Mesendoderm (in vitro differentiated cells): ENCODE data around the gene NYNRIN.
A peak's percentile ranks its signal among the peaks of the same experiment; 100 is the strongest.

Experiments used
- DNase-seq: peaks from one replicate; pipeline ENCODE4 v3.0.0; 2013
- H2AK5ac ChIP-seq: 2 replicates; pipeline ENCODE4 v1.6.1; 2013; ENCODE audit warnings: low read length, inconsistent platforms
- H2BK120ac ChIP-seq: 2 replicates; pipeline ENCODE4 v1.6.1; 2013; ENCODE audit warnings: low read depth, mild to moderate bottlenecking, low read length, moderate library complexity, mixed read lengths
- H2BK15ac ChIP-seq: replicated peaks from 2 replicates; pipeline ENCODE4 v1.6.1; 2013; ENCODE audit warnings: low read depth, mild to moderate bottlenecking, moderate library complexity
- H2BK5ac ChIP-seq: 2 replicates; pipeline ENCODE4 v1.6.1; 2013; ENCODE audit warnings: low read length, inconsistent platforms
- H3K18ac ChIP-seq: 2 replicates; pipeline ENCODE4 v1.6.1; 2013; ENCODE audit warnings: mild to moderate bottlenecking, low read length, mixed read lengths
- H3K23ac ChIP-seq: one replicate; pipeline ENCODE4 v1.6.1; 2013; ENCODE audit warnings: low read length
- H3K27ac ChIP-seq: 2 replicates; pipeline ENCODE4 v1.5.1; 2013; ENCODE audit warnings: low read depth, mild to moderate bottlenecking, inconsistent platforms, low read length, moderate library complexity
- H3K27me3 ChIP-seq: 2 replicates; pipeline ENCODE4 v1.6.1; 2013; ENCODE audit warnings: low read length, control low read depth, mild to moderate bottlenecking, inconsistent platforms; ENCODE audit not compliant: insufficient read depth, poor library complexity
- H3K36me3 ChIP-seq: 2 replicates; pipeline ENCODE4 v1.6.1; 2013; ENCODE audit warnings: low read length, inconsistent platforms; ENCODE audit not compliant: control insufficient read depth, insufficient read depth
- H3K4ac ChIP-seq: one replicate; pipeline ENCODE4 v1.6.1; 2013; ENCODE audit warnings: low read depth, mild to moderate bottlenecking, low read length, moderate library complexity
- H3K4me1 ChIP-seq: 2 replicates; pipeline ENCODE4 v1.6.1; 2013; ENCODE audit warnings: low read depth, low read length, inconsistent platforms; ENCODE audit not compliant: control insufficient read depth
- H3K4me2 ChIP-seq: 2 replicates; pipeline ENCODE4 v1.6.1; 2013; ENCODE audit warnings: low read length
- H3K4me3 ChIP-seq: 2 replicates; pipeline ENCODE4 v1.5.1; 2013; ENCODE audit warnings: mild to moderate bottlenecking, low read length
- H3K56ac ChIP-seq: one replicate; pipeline ENCODE4 v1.6.1; 2013; ENCODE audit warnings: low read length
- H3K79me1 ChIP-seq: 2 replicates; pipeline ENCODE4 v1.6.1; 2013; ENCODE audit warnings: low read length, inconsistent platforms
- H3K79me2 ChIP-seq: 2 replicates; pipeline ENCODE4 v1.6.1; 2013; ENCODE audit warnings: mild to moderate bottlenecking, low read length; ENCODE audit not compliant: control insufficient read depth, insufficient read depth
- H3K9ac ChIP-seq: 2 replicates; pipeline ENCODE4 v1.6.1; 2013; ENCODE audit warnings: low read length, inconsistent platforms
- H4K5ac ChIP-seq: one replicate; pipeline ENCODE4 v1.6.1; 2013; ENCODE audit warnings: low read length
- H4K8ac ChIP-seq: one replicate; pipeline ENCODE4 v1.6.1; 2013; ENCODE audit warnings: low read depth, mild to moderate bottlenecking, control low read depth, low read length, moderate library complexity
- WGBS: extraction: QIAGEN DNeasy Blood & Tissue Kit; methylation state at CpG from one replicate; pipeline ENCODE4 v1.1.7; 2013; ENCODE audit warnings: low lambda C conversion rate, missing lambda C conversion rate; ENCODE audit not compliant: insufficient coverage; ENCODE audit errors: extremely low coverage; 5-methylcytosine and 5-hydroxymethylcytosine counted together

The NYNRIN gene

DNA sequence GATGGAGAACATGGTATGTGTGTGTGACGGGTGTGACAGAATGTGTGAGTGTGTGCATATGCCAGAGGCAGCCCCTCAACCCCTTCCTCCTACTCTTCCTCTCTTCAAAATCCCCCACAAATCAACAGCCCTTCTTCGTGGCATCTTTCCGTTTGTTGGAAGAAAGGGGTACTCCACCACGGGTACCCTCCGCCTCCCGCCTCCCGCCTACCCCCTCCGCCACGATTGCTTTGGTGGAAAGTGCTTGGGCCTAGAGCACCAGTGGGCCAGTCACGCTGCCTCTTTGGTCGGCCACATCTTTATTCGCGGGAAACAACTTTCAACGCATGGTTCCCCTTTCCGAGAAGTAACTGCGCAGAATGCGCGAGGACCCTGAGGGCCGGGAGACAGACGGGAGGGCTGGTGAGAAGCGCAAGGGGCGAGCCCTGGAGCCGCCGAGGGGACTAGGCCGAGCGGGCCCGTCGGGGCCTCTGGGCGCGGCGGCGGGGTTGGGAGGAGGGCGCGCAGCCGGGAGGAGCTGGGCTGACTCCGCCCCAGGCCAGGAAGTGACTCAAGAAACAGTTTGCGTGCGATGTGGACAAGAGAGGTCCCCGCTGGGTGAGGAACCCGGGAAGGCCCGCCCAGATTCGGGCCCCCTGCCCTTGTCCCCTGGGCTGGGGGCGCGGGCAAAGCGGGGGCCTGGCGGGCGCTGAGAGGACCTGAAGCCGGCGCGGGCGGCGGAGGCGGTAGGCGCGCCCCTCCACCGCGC is 30.8 kb downstream of the NYNRIN start, which contains the start of the genes CBLN3 and KHNYN:
TSS of gene CBLN3 (minus strand) at position 274 of the 748 bp plus-strand sequence. CDS start 614 bp downstream, outside the sequence.
TSS of gene KHNYN (plus strand) at position 560 of the 748 bp plus-strand sequence. CDS start 777 bp downstream, outside the sequence.
- Histone ChIP-seq H3K27ac (peak within 1 kb of the TSS; percentile 62), H3K4me2 (peak within 1 kb of the TSS; percentile 85)
- no CpG with 5 or more reads among the region's 57 CpGs for WGBS

DNA sequence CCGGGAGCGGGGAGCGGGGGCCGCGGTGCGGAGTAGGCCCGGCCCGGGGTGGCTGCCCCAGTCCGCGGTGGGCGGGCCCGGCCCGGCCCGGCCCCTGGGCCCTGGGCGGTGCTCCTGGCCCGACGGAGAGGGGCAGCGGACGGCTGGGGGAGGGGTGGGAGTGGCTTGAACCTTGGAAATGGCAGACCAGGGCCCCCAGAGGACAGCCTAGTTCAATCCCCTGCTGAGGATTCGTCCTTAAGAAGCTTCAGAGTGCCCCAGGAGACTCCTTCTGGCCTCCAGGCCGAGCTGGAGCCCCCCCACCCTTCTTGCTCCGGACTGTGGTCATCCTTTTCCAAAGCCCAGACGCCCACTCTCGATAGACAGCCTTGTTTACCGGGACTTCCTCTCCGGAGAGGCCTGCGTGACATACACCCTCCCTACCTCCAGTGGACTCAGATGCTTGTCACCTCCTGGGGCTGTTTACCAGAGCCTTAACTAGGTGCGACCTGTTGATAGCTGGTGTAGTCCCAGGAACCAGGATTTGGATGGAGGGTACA is 31.4 kb downstream of the NYNRIN start:
- WGBS: no CpG with 5 or more reads among the region's 28 CpGs
- Histone ChIP-seq H3K56ac (peak overlapping the region; percentile 96), H2BK15ac (no peak overlapping the region), H2BK120ac (no peak overlapping the region), H3K27me3 (no peaks in the 10 kb centered on the region), H2BK5ac (no peak overlapping the region), H2AK5ac (no peak overlapping the region), H3K4me1 (peaks cover 2% of the 10 kb centered on the region), H3K4ac (no peak overlapping the region), H3K36me3 (no peaks in the 10 kb centered on the region), H3K79me2 (no peaks in the 10 kb centered on the region), H3K18ac (peak overlapping the region; percentile 91), H3K27ac (peak overlapping the region; percentile 62), H3K79me1 (no peaks in the 10 kb centered on the region), H3K23ac (no peak overlapping the region), H3K4me3 (peak overlapping the region; percentile 61), H4K5ac (no peak overlapping the region), H4K8ac (no peak overlapping the region), H3K4me2 (peak overlapping the region; percentile 85), H3K9ac (peak overlapping the region; percentile 74)
- peak; percentile 79 for DNase-seq

More for the DNA sequence above, 30.8 kb downstream of the NYNRIN start, which contains the start of the genes CBLN3 and KHNYN:
- H3K23ac ChIP-seq: peak within 1 kb of the TSS; percentile 57
- H2BK15ac ChIP-seq: no peak within 1 kb of the TSS
- H2AK5ac ChIP-seq: no peak within 1 kb of the TSS
- H4K5ac ChIP-seq: no peak within 1 kb of the TSS
- peak within 1 kb of the TSS; percentile 91 for H3K18ac ChIP-seq
- H3K79me2 ChIP-seq: no peaks in the 10 kb centered on the region
- H3K9ac ChIP-seq: peak within 1 kb of the TSS; percentile 89
- peak within 1 kb of the TSS; percentile 45 for H2BK5ac ChIP-seq
- no peaks in the 10 kb centered on the region for H3K36me3 ChIP-seq
- H3K4ac ChIP-seq: no peak within 1 kb of the TSS
- H4K8ac ChIP-seq: peak within 1 kb of the TSS; percentile 2
- no peaks in the 10 kb centered on the region for H3K27me3 ChIP-seq
- H2BK120ac ChIP-seq: no peak within 1 kb of the TSS
- DNase-seq: peak; percentile 92
- H3K79me1 ChIP-seq: no peaks in the 10 kb centered on the region
- H3K4me3 ChIP-seq: peak within 1 kb of the TSS; percentile 61
- peaks cover 2% of the 10 kb centered on the region for H3K4me1 ChIP-seq
- H3K56ac ChIP-seq: peak within 1 kb of the TSS; percentile 96

DNA sequence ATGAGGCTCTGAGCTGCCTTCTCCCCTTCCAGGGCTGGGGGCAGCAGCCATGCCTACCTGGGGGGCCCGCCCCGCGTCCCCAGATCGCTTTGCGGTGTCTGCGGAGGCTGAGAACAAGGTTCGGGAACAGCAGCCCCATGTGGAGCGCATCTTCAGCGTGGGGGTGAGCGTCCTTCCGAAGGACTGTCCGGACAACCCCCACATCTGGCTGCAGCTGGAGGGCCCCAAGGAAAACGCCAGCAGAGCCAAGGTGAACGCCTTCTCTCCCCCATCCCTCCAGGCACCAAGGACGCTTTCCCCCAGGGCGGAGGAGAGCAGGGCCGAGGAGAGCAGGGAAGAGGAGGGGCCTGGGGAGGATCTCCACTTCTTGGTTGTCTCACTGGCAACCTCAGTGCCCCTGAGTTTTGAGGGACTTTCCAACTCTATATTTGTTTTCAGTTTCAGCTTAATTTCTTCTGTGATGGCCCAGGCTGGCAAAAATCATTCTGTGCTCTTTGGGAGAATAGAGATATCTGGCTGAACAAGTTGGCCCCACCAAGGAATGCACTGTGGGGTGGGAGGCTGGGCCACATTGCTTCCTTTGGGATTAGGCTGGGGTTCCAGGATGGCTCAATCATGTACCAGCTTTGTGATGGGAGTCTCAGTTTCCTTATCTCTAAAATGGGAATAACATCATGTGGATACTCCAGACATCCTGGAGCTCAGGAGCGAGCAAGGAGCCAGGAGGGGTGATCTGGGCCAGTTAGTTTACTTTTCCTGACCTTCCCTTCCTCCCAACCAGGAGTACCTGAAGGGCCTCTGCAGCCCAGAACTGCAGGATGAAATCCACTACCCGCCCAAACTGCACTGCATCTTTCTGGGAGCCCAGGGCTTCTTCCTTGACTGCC is 32.1 kb downstream of the NYNRIN start:
- no peak overlapping the region for H2BK5ac ChIP-seq
- H3K27ac ChIP-seq: no peak overlapping the region
- WGBS: no CpG with 5 or more reads among the region's 19 CpGs
- no peak overlapping the region for H4K5ac ChIP-seq
- no peak overlapping the region for H2BK120ac ChIP-seq
- H3K4ac ChIP-seq: no peak overlapping the region
- H3K4me3 ChIP-seq: peak overlapping the region; percentile 61
- no peaks in the 10 kb centered on the region for H3K79me2 ChIP-seq
- H3K27me3 ChIP-seq: no peaks in the 10 kb centered on the region
- H3K36me3 ChIP-seq: no peaks in the 10 kb centered on the region
- peak overlapping the region; percentile 96 for H3K56ac ChIP-seq
- H2BK15ac ChIP-seq: no peak overlapping the region
- no peak overlapping the region for H3K23ac ChIP-seq
- no peak overlapping the region for H4K8ac ChIP-seq
- H2AK5ac ChIP-seq: no peak overlapping the region
- peak; percentile 46 for DNase-seq
- H3K4me2 ChIP-seq: peak overlapping the region; percentile 85
- peak overlapping the region; percentile 91 for H3K18ac ChIP-seq
- no peaks in the 10 kb centered on the region for H3K79me1 ChIP-seq
- H3K9ac ChIP-seq: peak overlapping the region; percentile 74
- H3K4me1 ChIP-seq: peaks cover 2% of the 10 kb centered on the region

DNA sequence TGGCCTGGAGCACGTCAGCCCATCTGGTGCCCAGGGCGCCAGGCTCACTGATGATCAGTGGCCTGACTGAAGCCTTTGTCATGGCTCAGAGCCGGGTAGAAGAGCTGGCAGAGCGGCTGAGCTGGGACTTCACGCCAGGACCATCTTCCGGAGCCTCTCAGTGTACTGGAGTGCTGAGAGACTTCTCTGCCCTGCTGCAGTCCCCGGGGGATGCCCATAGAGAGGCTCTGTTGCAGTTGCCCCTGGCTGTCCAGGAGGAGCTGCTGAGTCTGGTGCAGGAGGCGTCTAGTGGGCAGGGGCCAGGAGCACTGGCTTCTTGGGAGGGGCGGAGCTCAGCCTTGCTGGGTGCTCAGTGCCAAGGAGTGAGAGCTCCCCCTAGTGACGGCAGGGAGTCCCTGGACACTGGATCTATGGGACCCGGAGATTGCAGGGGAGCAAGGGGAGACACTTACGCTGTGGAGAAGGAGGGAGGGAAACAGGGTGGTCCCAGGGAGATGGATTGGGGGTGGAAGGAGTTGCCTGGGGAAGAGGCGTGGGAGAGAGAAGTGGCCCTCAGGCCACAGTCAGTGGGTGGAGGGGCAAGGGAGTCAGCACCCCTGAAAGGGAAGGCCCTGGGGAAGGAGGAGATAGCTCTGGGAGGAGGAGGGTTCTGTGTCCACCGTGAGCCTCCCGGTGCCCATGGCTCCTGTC is 32.9 kb downstream of the NYNRIN start:
- no peaks in the 10 kb centered on the region for H3K79me2 ChIP-seq
- no peak overlapping the region for H2BK120ac ChIP-seq
- peaks cover 2% of the 10 kb centered on the region for H3K4me1 ChIP-seq
- no peaks in the 10 kb centered on the region for H3K79me1 ChIP-seq
- peak overlapping the region; percentile 73 for H3K56ac ChIP-seq
- H3K36me3 ChIP-seq: no peaks in the 10 kb centered on the region
- no peak overlapping the region for H3K4me3 ChIP-seq
- H2AK5ac ChIP-seq: no peak overlapping the region
- WGBS: no CpG with 5 or more reads among the region's 15 CpGs
- H3K27ac ChIP-seq: no peak overlapping the region
- H4K8ac ChIP-seq: no peak overlapping the region
- H3K9ac ChIP-seq: no peak overlapping the region
- H3K23ac ChIP-seq: no peak overlapping the region
- no peak overlapping the region for H2BK15ac ChIP-seq
- DNase-seq: peak; percentile 97
- no peak overlapping the region for H3K4ac ChIP-seq
- no peak overlapping the region for H3K18ac ChIP-seq
- H2BK5ac ChIP-seq: no peak overlapping the region
- H3K27me3 ChIP-seq: no peaks in the 10 kb centered on the region
- H3K4me2 ChIP-seq: no peak overlapping the region
- H4K5ac ChIP-seq: no peak overlapping the region
